ENCODE measurements around the gene PDE4B.

- TF ChIP-seq TAF1 (IDR thresholded peaks at IDR 0.05; ENCODE audit: low read depth, low read length) (no peak), POLR2A (IDR thresholded peaks at IDR 0.05; ENCODE audit: low read depth, low read length) (no peak), POLR2AphosphoS5 (IDR thresholded peaks at IDR 0.05; ENCODE audit: low read depth, low read length) (no peak), POU2F2 (IDR thresholded peaks at IDR 0.05; ENCODE audit: low read depth, low read length) (no peak), SPI1 (IDR thresholded peaks at IDR 0.05; ENCODE audit: low read depth, low read length) (no peak)
Measured at GRCh38 chr1:65998763-65999583, 206.3 kb downstream of the PDE4B start.
